GM04504 (cell line): ENCODE data around the gene SLC49A4.

ENCODE experiments used
- DNase-seq: peaks from one replicate; pipeline ENCODE4 v3.0.0-alpha.2; 2012; ENCODE audit warnings: low read depth

SLC49A4 gene

DNA sequence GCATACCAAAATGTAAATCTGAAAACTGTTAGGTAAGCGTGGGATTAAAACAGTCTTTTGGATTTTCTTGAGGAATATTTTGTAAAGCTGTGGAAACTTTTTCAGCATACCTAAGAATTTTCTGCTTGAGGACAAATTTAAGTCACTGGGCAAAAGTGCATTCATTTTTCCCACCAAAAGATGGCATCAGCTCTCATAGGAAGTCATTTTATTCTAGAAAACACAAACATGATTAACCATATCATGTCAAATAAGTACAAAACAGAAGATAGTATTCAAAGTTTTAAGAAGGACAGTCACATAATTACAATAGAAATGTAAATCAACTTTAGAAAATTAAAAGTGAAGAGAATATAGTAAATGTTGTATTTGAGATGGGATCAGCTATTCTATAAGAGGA lies 63.5 kb downstream of the SLC49A4 start:
- no peak for DNase-seq

DNA sequence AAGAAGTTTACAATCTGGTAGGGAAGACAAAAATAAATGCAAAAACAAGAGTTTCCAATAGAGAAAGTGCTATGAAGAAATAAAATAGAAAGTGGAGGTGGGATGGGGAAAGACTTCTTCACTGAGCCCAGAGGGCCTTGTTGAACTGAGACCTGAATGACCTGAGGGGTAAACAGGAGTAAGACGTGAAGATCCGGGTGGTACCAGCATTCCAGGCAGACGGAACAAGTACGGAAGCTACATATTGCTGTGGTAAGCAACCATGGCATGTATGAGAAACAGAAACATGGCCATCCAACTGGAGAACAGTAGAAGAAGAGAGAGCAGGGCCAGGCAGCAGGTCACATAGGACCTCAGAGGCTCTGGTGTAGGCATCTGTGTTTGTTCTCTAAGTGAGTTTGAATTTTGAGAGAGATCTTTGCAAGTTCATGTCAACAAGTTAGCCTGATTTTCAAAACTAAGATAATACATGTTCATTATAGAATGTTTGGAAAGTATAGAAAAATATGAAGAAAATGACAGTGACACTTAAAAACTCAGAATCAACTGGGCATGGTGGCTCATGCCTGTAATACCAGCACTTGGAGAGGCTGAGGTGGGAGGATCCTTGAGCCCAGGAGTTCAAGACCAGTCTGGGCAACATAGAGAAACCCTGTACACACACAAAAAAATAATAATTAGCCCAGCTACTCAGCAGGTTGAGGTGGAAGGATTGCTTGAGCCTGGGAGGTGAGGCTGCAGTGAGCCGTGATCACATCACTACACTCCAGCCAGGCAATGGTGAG lies 64.3 kb downstream of the SLC49A4 start:
- DNase-seq: no peak

DNA sequence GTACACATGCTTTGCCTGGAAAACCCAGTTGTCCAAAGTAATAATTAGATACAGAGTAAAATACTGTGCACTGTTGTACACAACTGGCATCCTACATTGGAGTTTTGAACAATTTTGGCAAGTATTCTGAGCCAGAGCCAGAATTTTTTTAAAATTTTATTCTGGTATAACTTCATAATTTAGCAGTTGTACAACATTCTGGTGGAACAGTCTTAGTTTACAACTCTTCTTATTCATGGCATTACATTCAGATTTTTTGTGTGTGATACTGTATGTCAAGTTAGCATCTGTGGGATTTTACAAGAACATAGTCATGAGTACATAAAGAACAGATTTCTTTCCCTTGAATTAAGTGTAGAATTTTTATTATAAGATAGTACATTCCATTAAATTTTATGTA lies 67.5 kb downstream of the SLC49A4 start:
- no peak for DNase-seq

DNA sequence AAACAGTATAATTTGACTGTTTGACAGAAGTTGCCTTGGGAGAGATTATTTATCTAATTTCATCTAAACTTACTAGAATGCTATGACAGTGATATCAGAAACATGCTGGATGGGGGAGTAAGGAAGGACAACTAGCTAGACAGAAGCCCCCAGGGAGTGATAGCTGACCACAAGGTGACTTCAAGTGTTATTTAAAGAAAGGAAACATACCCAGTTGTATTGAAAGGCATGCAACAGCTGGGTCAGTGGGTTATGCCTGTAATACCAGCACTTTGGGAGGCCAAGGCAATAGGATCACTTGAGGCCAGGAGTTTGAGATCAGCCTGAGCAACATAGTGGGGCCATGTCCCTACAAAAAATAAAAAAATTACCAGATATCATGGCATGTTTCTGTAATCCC lies 69.6 kb downstream of the SLC49A4 start:
- no peak for DNase-seq

DNA sequence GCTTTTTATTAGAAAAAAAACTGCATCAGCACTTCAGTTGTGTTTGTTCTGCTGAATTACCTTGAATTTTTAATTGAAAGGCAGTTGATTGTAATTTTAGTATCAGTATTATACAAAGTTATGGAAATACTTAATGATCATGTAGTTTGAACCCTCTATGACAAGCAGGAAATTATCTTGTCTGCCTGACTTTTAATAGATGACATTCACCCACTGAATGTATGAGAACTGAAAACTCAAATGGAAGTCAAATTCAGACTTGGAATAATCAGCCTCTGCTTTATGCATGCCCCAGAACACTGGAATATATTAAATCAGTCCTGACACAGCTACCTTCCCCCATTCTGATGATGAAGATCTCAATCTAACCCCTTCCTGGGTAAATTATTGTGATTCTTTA lies 73.5 kb downstream of the SLC49A4 start:
- no peak for DNase-seq

DNA sequence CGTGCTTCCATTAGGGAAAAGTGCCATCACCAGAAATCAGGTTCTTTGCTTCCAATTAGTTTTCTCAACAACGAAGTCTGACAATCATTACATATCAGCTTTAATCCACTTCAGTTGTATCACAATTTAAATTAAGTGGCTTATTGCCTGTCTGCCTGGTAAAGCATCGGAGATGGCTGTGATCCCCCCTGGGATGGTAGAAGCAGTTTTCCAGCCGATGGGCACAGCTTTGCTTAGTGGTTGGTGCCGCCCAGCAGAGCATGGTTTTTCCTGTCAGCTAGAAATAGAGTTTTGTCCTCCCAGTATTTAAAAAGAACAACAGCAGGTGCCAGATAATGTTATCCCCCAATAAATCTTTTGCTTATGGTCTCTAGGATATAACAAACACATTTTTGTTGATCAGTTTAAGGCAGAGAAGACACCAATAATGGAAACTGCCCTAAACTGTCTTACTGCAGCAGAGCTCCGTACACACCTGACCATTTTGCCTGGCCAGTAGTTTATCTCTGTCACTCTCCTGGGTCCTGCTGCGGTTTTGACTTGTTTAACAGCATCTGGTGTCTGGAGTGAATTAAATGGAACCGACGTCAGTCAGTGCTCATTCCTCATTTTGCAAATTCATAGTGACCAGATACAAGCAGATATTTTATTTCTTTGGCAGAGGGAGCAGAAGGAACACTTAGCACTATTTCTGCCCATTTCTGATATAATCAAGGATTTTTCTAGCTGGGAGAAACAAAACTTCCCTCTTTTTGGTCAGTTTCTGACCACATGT lies 79.1 kb downstream of the SLC49A4 start:
- no peak for DNase-seq

DNA sequence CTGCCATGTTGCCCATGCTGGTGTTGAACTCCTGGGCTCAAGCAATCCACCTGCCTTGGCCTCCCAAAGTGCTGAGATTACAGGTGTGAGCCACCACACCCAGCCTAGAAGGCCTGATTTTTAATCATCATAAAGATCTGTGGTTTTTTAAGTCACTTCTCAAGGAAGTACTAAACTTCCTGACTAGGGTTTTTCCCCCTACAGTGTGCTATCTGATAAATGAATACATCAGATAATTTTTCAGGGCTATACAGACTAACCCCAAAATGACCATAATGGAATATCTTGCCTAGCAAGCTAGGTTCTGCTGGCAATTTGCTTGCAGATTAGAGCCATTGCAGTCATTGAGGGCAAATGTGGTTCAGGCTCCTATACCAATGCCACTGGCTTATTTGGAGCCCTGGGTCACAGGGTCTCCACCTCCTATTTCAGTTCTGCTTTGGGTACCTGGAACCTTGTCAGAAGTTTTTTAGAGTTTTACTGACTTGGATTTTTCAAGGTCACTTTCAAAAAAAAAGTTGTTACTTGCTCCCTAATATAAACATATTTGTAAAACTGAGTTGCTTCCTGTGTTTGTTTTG lies 80.8 kb downstream of the SLC49A4 start:
- no peak for DNase-seq

DNA sequence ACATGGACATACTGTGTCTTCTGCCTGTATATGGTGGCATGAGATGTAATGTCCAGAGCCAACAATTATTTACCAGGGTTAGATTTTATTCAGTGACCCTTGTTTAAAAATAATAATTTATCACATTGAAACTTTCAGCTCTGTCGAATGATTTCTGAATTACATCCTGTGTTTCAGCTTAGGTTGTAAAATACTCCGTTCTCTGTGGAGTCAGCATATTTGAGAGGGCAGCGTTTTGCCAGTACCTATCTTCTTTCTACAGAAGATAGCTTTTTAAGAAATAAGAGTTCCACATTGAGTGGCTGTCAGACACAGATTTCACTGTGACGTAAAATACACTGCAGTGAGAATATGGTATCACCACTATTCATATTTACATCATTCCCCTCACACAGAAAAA lies 85.3 kb downstream of the SLC49A4 start:
- DNase-seq: no peak

DNA sequence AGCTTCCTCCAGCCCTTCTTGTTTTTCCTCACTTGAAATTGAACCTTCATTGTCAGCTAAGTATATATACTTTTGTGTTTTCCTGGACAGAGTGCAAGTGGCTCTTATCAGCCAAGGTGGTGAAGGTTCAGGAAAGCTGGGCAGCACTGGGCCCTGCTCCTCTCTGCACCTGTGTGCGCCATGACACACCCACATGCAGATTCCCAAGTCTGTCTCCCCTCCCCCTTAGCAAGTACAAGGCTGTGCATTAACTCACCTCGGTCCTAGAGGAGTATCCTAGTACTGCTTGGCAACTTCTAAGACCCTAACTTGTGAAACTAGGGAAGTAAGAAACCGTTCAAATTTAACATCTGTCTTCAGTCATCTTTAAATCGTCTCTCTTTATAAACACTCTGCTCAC lies 85.8 kb downstream of the SLC49A4 start:
- no peak for DNase-seq

DNA sequence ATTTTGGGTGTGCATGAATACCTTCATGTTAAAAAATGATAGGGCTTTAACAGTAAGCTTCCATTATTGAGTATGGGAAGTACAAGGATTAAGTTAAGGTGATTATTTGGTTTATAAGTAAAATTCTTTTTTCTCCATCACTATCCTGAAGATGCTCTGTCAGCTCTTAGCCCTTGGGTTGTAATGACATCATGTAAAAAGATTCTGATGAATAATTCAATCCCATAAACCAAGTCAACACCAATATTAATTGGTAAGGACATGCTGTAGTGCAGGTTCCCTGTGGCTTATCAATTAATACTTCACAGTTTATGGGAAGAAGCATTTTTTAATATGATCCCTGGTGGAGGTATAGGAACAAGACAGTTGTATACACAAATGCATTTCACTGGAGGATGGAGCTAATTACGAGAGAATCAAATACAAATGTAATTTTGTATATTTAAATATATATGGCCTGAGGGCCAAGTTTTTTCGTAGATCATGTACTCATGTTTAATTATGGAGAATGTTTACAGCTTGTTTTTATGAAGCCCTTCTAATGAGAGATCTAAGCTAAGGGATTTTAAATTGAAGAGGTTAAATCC lies 87.6 kb downstream of the SLC49A4 start:
- no peak for DNase-seq

DNA sequence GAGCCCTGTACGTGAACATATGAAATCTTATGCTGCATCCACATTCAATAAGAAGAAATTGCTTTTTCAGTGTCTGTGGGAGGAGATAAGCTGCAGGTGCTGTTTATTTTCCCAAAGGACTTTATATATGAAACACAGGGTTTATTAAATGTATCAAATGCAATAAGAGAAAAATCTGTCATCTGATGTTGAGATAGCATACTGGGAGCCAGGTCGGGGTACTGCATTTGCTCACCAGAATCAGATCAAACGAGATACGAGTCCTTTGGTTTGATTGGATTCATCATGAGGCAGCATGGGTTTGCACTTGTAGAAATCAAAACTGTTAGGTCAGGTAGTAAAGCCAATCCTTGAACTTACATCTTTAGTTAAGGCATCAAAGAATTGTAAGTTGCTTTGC lies 91.4 kb downstream of the SLC49A4 start:
- no peak for DNase-seq

DNA sequence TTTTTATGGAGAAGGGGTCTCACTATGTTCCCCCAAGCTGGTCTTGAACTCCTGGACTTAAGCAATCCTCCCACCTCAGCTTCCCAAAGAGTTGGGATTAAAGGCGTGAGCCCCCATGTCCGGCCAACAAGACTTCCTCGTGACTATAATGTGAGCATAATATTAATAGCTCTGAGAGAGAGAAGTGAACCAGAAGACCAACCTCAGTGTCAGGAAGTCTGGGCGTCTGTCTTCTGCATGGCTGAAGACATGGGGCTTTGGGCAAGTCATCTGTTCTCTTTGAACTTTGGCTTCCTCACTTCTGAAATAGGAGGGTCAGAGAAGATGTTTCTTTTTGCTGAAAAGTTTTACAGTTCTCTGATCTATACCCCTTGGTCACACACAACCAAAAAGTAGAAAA lies 92.1 kb downstream of the SLC49A4 start:
- no peak for DNase-seq

DNA sequence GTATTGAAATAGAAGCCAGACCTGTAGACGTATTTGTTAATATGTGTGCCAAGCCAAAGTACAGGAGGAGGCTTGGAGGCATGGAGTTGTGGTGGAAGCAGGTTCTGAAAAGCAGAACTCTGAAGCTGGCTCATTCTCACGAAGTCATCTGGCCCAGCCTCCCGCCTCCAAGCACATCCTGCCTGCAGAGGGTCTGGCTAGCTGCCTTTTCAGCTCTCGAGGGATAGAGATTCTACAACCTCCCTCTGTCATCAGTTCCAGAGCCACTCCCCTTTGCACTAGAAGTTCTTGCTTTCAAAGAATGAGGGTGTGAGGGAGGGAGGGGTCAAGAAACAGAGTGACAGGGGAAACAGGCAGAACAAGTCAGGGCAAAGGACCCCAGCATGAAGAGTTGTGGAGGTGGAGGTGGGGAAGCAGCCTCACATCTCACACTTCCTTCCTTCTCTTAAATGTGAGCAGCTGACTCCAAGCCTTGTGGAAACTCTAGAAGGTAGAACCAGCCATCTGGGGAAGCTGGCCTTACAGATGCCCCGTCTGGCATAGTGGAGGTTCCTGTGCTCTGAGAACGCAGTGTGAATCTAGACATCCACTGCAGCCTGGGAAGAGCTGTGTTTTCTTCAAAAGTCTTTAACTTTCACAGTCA lies 95.3 kb downstream of the SLC49A4 start:
- DNase-seq: peak; percentile 37

DNA sequence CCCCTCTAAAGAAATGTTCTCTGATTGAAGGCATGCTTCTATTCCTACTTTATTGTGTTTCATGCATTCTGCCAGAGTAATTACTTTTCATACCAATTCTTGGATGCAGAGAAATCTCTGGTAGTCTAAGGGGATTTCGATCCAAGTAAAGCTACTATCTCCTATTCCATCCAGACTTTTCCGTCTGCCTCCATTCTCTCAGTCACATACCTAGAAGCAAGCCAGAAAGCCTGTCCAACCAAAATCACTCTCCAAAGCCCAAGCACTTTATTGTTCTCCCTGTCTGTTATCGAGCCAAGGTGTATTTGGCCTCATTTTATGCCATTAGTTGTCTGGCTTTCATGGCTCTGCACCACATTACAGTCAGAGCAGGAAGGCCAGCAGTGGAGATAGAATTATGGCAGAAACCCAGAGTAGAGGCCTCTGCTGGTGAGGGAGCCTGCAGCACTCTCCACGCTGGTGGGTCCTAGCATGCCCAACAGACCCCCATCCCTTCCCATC lies 95.9 kb downstream of the SLC49A4 start:
- no peak for DNase-seq

DNA sequence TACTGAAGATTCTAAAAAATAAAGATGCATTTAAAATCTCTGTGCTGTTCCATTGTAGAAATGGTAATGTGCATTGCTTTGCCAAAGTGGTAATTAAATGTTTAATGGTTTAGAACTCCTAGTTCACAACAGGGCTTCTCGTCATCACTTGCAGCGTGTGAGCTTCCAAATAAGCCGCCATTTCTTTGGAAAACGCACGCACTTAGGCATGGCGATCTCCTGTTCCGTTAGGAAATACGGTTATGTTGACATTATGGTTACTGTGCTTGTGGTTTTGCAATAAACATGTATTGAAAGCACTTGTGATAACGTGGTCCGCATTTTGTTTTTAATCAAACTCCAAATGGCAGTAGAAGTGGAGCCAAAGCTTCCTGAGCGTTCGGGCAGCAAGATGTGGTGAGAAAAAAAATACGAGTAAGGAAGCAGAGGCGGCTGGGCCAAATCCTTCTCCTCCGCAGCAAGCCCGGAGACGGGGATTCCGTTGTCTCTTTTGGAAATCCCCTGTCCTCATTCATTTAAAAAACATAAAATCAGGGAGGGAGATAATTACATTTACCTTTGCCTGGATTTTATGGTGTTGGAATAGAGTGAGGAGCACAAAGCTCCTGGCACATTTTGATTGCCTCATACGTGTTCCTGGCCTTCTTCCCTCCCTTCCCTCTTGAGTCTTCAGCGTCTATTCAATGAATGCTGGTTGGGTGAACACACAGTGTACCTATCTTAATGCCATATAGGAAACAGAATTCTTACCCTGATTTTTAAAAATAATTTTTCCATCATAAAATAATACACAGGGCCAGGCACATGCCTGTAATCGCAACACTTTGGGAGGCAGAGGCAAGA lies 97.5 kb downstream of the SLC49A4 start:
- no peak for DNase-seq

DNA sequence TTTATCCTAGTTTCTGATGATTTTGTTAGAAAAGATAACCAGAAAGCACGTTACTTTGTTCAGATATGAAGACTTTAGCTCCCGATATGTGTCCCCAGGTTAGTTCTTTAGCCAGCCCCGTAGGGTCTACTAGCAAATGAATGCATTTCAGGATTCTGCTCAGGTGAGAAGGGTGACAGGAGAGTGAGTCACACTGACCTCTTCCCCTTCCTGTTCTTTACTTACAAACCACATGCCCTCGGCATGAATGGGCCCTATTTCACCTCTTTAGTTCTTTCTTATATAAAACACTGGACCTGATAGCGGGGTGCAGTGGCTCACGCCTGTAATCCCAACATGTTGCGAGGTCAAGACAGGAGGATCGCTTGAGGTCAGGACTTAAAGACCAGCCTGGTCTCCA lies 98.4 kb downstream of the SLC49A4 start:
- DNase-seq: no peak

DNA sequence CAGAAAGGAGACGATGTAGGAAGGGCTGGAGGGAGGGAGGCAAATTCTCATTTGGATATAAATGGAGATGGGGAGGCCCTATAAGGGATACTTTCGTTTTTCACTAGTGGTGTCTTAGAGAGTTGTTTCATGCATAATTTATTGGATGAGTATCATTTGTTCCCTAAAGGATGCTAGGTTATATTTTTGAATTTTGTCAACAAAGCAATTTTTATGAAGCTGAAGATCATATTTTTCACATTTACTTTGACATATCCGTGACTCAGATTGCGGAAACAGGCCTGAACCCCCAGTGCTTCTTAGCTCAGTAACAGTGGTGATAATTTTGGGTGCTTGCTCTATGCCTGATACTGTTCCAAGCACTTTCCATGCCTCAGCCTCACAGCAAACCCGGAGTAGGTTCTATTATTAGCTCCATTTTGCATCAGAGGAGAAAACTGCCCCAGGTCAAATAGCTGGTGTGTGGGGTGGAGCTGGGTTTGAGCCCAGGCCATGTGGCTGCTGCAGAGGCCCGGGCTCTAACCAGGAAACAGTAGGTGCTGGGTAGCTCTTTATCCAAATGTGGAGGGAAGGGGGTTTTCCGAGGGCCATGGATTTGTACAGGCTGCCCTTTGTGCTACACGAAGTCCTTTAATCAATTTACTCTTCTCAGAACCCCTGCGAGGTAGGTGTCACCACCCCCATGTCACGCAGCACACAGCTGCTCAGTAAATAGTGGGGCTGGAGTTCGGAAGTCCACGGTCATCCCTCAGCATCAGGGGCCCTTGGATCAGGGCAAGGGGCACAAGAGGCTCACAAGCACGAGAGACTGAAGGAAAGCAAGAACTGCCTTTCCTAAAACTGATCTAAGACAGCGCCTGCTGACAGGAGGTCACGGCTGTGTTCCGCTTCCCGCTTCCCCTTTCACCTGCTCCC lies 99.1 kb downstream of the SLC49A4 start:
- peak; percentile 31 for DNase-seq

DNA sequence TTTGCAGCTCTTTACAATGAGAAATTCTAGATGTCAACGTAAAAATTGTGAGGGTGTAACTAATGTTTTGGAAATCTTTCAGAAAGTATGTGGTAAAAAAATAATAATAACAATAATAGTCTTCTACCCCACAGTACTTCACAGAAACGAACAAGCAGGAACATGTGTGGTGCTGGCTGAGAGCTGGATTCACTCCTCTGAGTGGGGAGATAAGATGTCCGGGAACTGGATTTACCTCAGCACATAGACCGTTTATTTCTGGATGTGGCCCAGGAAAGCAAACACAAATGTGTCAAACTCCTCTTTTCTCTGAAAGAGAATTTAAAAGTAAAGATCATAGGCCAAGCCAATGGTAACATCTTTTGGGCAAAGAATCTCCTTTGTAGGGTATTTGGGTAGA lies 103.4 kb downstream of the SLC49A4 start:
- no peak for DNase-seq

DNA sequence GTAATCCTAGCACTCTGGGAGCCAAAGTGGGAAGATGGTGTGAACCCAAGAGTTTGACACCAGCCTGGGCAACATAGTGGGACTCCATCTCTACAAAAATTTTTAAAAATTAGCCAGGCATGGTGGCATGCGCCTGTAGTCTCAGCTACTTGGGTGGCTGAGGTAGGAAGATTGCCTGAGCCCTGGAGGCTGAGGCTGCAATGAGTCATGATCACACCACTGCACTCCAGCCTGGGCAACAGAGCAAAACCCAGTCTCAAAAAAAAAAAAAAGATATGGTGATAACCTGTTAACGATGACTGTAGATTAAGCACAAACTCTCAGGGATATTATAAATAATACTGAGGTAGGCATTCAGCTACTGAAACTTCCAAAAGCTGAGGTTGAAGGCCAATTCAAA lies 107.5 kb downstream of the SLC49A4 start:
- DNase-seq: no peak

DNA sequence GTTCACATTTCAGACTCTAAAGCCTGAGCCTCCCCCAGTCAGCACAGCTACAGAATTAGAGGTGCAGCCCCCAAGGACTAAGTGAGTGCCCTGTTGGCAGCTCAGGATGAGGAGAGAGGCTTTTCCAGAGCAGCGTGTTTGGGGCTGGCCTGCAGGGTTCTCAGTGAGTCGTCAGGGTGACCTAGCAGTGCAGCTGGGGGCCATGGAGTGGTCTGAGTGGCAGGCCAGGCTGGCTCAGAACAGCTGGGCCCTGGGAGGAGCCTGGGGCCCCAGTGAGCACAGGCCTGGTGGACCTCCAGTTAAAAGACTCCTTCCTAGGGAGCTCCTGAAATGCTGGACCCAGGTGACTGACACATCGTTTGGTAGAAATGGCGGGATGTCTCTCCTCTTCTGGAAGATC lies 108.3 kb downstream of the SLC49A4 start:
- DNase-seq: no peak
